Measurements from ENCODE around the gene SARDH. TPM values are rescaled to one million over a fixed set of nuclear protein-coding genes. Genes with fewer than 3 reads are reported as not detected.

Gene SARDH
- total RNA-seq, 2 experiments from 2014 or later = 2.3 to 2.7 TPM

DNA sequence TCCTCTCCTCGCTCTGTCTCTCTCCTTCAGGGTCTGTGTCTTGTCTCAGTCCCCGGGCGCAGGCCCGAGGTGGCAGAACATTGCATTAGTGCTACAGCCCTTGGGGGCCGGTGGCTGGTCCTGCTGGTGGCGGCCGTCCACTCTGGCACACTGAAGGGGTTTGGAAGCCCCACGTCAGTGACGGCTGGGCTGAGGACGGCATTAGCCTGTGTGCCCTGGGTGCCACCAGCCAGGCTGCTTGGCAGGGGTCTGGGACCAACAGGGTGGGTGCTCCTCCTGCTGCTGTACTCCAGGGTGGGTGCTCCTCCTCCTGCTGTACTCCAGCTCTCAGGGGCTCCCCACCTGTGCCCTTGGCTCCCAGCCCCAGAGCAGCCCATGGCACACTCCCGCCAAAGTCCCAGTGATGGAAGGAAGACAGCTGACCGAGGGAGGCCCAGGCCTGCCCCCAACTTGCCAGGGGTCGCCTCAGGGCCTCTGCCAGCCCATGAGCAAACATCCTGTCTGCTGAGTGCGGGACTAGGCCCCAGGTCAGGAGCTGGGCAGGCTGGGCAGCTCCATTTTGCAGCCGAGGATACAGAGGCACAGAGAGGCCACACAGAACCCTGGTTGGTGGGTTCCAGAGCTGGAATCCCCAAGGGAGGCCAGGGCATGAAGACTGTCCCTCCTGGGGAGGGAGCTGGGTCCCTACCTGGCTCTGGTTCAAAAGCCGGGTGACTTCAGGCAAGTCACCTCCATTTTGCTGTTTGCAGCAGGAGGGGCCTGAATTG, 27.3 kb downstream of the SARDH start:
- no peaks in the 10 kb centered on the region for H3K9me3 Mint-ChIP-seq
- H3K27ac Mint-ChIP-seq = no peak overlapping the region
- H3K36me3 Mint-ChIP-seq = no peaks in the 10 kb centered on the region
- DNase-seq = no peak
- peaks cover 19% of the 10 kb centered on the region for H3K4me1 Mint-ChIP-seq
- H3K4me3 Mint-ChIP-seq = no peak overlapping the region
- H3K27me3 Mint-ChIP-seq = no peaks in the 10 kb centered on the region

GRCh38 chr9:133709691-133710571, 28.2 kb downstream of the SARDH start:
- H3K27ac Mint-ChIP-seq = no peak overlapping the region
- H3K9me3 Mint-ChIP-seq = no peaks in the 10 kb centered on the region

GRCh38 chr9:133709015-133709611, 29.0 kb downstream of the SARDH start:
- Mint-ChIP-seq H3K36me3 (no peaks in the 10 kb centered on the region), H3K27ac (no peak overlapping the region), H3K9me3 (no peaks in the 10 kb centered on the region), H3K27me3 (no peaks in the 10 kb centered on the region), H3K4me1 (peaks cover 16% of the 10 kb centered on the region), H3K4me3 (no peak overlapping the region)
- peak; percentile 41 for DNase-seq

More at GRCh38 chr9:133709691-133710571, 28.2 kb downstream of the SARDH start:
- Mint-ChIP-seq H3K4me3 (peak overlapping the region; percentile 4), H3K36me3 (no peaks in the 10 kb centered on the region), H3K27me3 (no peaks in the 10 kb centered on the region), H3K4me1 (peaks cover 16% of the 10 kb centered on the region)
- DNase-seq = no peak

GRCh38 chr9:133708246-133709014, 29.7 kb downstream of the SARDH start:
- H3K27ac Mint-ChIP-seq = no peak overlapping the region
- peaks cover 16% of the 10 kb centered on the region for H3K4me1 Mint-ChIP-seq
- no peak for DNase-seq
- no peaks in the 10 kb centered on the region for H3K36me3 Mint-ChIP-seq
- no peak overlapping the region for H3K4me3 Mint-ChIP-seq
- no peaks in the 10 kb centered on the region for H3K27me3 Mint-ChIP-seq
- H3K9me3 Mint-ChIP-seq = no peaks in the 10 kb centered on the region

DNA sequence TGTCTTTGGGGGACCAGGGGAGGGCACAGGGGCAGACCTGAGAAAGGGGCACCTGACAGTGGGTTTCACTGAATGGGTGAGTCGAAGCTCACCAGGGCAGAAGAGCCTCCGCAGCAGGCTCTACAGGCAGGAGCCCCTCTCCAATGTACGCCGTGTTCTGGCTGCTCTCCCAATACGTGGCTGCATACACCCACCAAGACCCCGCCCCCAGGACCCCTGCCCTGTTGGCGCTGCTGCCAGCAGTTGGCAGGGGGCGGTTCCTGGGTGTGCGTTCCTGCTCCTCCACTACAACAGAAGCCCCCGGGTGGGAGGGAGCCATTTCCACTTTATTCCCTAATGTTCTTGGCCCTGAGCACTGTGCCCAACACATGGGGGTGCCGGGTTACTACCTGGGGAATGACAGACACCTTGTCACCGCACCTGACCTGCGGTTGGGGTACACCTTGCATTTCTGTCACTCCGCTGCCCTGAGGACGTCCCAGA, 30.3 kb downstream of the SARDH start:
- Mint-ChIP-seq H3K27me3 (no peaks in the 10 kb centered on the region), H3K4me3 (no peak overlapping the region), H3K4me1 (peaks cover 13% of the 10 kb centered on the region), H3K9me3 (no peaks in the 10 kb centered on the region), H3K27ac (no peak overlapping the region), H3K36me3 (no peaks in the 10 kb centered on the region)
- DNase-seq = no peak

- peaks cover 17% of the 10 kb centered on the region for H3K4me1 Mint-ChIP-seq
- H3K36me3 Mint-ChIP-seq = no peaks in the 10 kb centered on the region
- H3K4me3 Mint-ChIP-seq = no peak overlapping the region
- no peaks in the 10 kb centered on the region for H3K27me3 Mint-ChIP-seq
- no peaks in the 10 kb centered on the region for H3K9me3 Mint-ChIP-seq
- H3K27ac Mint-ChIP-seq = no peak overlapping the region
- no peak for DNase-seq
These were observed 30.9 kb downstream of the SARDH start for GRCh38 chr9:133707065-133707762.

GRCh38 chr9:133706307-133707050, 31.7 kb downstream of the SARDH start:
- peaks cover 22% of the 10 kb centered on the region for H3K4me1 Mint-ChIP-seq
- H3K27me3 Mint-ChIP-seq = no peaks in the 10 kb centered on the region
- no peaks in the 10 kb centered on the region for H3K9me3 Mint-ChIP-seq
- no peak overlapping the region for H3K4me3 Mint-ChIP-seq
- DNase-seq = no peak
- H3K36me3 Mint-ChIP-seq = no peaks in the 10 kb centered on the region
- H3K27ac Mint-ChIP-seq = no peak overlapping the region

- Mint-ChIP-seq H3K27ac (no peak overlapping the region), H3K27me3 (no peaks in the 10 kb centered on the region), H3K36me3 (no peaks in the 10 kb centered on the region), H3K9me3 (no peaks in the 10 kb centered on the region), H3K4me1 (peaks cover 31% of the 10 kb centered on the region), H3K4me3 (no peak overlapping the region)
- no peak for DNase-seq
These were observed 32.6 kb downstream of the SARDH start for GRCh38 chr9:133705576-133705975.

DNA sequence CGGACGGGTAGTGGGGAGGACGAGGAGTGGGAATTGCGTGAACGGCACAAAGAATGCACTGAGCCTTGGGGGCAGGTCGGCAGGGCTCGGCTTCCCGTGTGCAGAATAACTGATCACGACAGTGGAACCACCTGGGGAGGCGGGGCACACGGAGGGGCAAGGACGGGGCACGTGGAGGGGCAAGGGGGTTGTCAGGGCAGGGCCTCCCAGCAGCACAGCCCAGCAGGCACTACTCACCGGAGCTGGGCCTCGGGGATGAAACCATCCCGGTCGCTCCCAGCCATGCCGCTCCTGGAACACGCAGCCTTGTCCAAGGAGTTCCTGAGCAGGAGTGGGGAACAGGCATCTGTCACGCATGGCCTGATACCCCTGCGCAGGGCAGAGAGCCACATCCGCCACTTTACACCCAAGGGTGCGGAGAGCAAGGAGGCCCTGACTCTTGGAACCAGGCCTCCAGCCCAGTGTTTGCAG, 33.4 kb downstream of the SARDH start:
- H3K27me3 Mint-ChIP-seq = no peaks in the 10 kb centered on the region
- H3K4me3 Mint-ChIP-seq = no peak overlapping the region
- no peaks in the 10 kb centered on the region for H3K9me3 Mint-ChIP-seq
- H3K36me3 Mint-ChIP-seq = no peaks in the 10 kb centered on the region
- peaks cover 31% of the 10 kb centered on the region for H3K4me1 Mint-ChIP-seq
- no peak for DNase-seq
- H3K27ac Mint-ChIP-seq = no peak overlapping the region

GRCh38 chr9:133703591-133704399, 34.4 kb downstream of the SARDH start:
- no peaks in the 10 kb centered on the region for H3K27me3 Mint-ChIP-seq
- H3K9me3 Mint-ChIP-seq = no peaks in the 10 kb centered on the region
- no peaks in the 10 kb centered on the region for H3K36me3 Mint-ChIP-seq
- no peak for DNase-seq
- no peak overlapping the region for H3K27ac Mint-ChIP-seq
- peaks cover 25% of the 10 kb centered on the region for H3K4me1 Mint-ChIP-seq
- no peak overlapping the region for H3K4me3 Mint-ChIP-seq

- H3K27me3 Mint-ChIP-seq = no peaks in the 10 kb centered on the region
- H3K4me3 Mint-ChIP-seq = peak overlapping the region; percentile 76
- peak overlapping the region; percentile 81 for H3K27ac Mint-ChIP-seq
- DNase-seq = peak; percentile 33
- no peaks in the 10 kb centered on the region for H3K36me3 Mint-ChIP-seq
- peaks cover 27% of the 10 kb centered on the region for H3K4me1 Mint-ChIP-seq
- H3K9me3 Mint-ChIP-seq = no peaks in the 10 kb centered on the region
These were observed 35.2 kb downstream of the SARDH start for GRCh38 chr9:133702798-133703590.

Measured in activated naive CD8-positive, alpha-beta T cell treated with anti-CD3 and anti-CD28 coated beads for 36 hours (primary cell).